ENCODE results near the gene DAW1.

DNA sequence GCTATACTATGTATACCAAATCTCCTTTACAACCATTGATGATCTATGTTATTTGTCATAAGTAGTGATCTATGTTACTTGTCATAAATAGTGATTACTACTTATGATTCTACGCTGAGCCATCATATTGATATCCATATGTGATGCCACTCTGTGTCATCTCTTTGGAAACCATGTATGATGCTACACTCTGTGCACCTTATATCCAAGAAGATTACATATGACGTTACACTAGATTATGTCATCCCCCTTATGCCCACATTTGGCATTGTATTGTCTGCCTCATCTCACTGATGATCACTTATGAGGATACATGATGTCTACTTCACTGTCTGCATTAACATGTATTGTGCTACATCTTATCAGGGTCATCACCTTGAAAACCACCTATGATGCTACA is 42.9 kb downstream of the DAW1 start:
- no peak for TF ChIP-seq EZH2 (IDR thresholded peaks at IDR 0.05; ENCODE audit: low read length)
- TF ChIP-seq, protein P1, sequence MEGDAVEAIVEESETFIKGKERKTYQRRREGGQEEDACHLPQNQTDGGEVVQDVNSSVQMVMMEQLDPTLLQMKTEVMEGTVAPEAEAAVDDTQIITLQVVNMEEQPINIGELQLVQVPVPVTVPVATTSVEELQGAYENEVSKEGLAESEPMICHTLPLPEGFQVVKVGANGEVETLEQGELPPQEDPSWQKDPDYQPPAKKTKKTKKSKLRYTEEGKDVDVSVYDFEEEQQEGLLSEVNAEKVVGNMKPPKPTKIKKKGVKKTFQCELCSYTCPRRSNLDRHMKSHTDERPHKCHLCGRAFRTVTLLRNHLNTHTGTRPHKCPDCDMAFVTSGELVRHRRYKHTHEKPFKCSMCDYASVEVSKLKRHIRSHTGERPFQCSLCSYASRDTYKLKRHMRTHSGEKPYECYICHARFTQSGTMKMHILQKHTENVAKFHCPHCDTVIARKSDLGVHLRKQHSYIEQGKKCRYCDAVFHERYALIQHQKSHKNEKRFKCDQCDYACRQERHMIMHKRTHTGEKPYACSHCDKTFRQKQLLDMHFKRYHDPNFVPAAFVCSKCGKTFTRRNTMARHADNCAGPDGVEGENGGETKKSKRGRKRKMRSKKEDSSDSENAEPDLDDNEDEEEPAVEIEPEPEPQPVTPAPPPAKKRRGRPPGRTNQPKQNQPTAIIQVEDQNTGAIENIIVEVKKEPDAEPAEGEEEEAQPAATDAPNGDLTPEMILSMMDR (optimal IDR thresholded peaks at IDR 0.05 in 1 of 3, IDR thresholded peaks at IDR 0.05 in 1 of 3, conservative IDR thresholded peaks at IDR 0.05 in 1 of 3; ENCODE audit: extremely low read depth in 1 of 3, insufficient read depth in 2 of 3, low read length in 3 of 3) = no peak

Data from keratinocyte (primary cell).